HepG2 (cell line): ENCODE measurements around the gene TSGA10IP. TPM values are rescaled to one million over a fixed set of nuclear protein-coding genes. Genes with fewer than 3 reads are reported as not detected.

ENCODE experiments used
- ARNT ChIP-seq: fragments of 450-650 bp; IDR thresholded peaks from 2 replicates; pipeline ENCODE4 v1.6.1; 2017
- MXD1 ChIP-seq: sonication (generic); formaldehyde crosslinking; IDR thresholded peaks from 2 replicates; pipeline ENCODE4 v1.4.0; 2020; ENCODE audit warnings: mild to moderate bottlenecking, missing genetic modification reagents
- NFKB2 ChIP-seq: sonication (generic); formaldehyde crosslinking; IDR thresholded peaks from 2 replicates; pipeline ENCODE4 v1.4.0; 2020; ENCODE audit warnings: missing genetic modification reagents, borderline replicate concordance
- PHF8 ChIP-seq: sonication (generic); formaldehyde crosslinking; IDR thresholded peaks from 2 replicates; pipeline ENCODE4 v1.5.0; 2020; ENCODE audit warnings: missing genetic modification reagents
- RBFOX2 ChIP-seq: fragments of 200-400 bp; formaldehyde crosslinking; IDR thresholded peaks from 2 replicates; pipeline ENCODE4 v1.6.1; 2017; ENCODE audit warnings: low read depth, mild to moderate bottlenecking, low read length
- REXO4 ChIP-seq: sonication (generic); formaldehyde crosslinking; IDR thresholded peaks from 2 replicates; pipeline ENCODE4 v1.8.0; 2022; ENCODE audit warnings: missing genetic modification reagents, mild to moderate bottlenecking, borderline replicate concordance
- SMARCE1 ChIP-seq: fragments of 450-650 bp; IDR thresholded peaks from 2 replicates; pipeline ENCODE4 v1.6.1; 2017; ENCODE audit warnings: borderline replicate concordance
- SNAPC2 ChIP-seq: sonication (generic); formaldehyde crosslinking; IDR thresholded peaks from 2 replicates; pipeline ENCODE4 v1.8.1; 2022; ENCODE audit warnings: mild to moderate bottlenecking, missing genetic modification reagents
- TFDP2 ChIP-seq: sonication (generic); formaldehyde crosslinking; IDR thresholded peaks from 2 replicates; pipeline ENCODE4 v1.4.0; 2020; ENCODE audit warnings: missing genetic modification reagents
- ZHX2 ChIP-seq, 2 experiments: sonication (generic) in 1 of 2; formaldehyde crosslinking in 1 of 2; IDR thresholded peaks; 2 replicates each; pipeline versions ENCODE4 v1.6.1 to v1.9.0; 2014 to 2022; ENCODE audit warnings: antibody characterized with exemption in 1 of 2, borderline replicate concordance in 1 of 2, inconsistent platforms in 1 of 2, low read depth in 1 of 2, missing genetic modification reagents in 1 of 2
- ZMYM3 ChIP-seq: sonication (generic); formaldehyde crosslinking; IDR thresholded peaks from 2 replicates; pipeline ENCODE4 v1.5.1; 2020; ENCODE audit warnings: mild to moderate bottlenecking, missing genetic modification reagents
- ZNF205 ChIP-seq: IDR thresholded peaks from 2 replicates; pipeline ENCODE4 v1.6.1; 2018; ENCODE audit warnings: missing biosample characterization, missing genetic modification reagents
- ZNF430 ChIP-seq: sonication (generic); formaldehyde crosslinking; IDR thresholded peaks from 2 replicates; pipeline ENCODE4 v1.9.0; 2021; ENCODE audit warnings: mild to moderate bottlenecking, missing genetic modification reagents
- ZNF510 ChIP-seq: sonication (generic); formaldehyde crosslinking; IDR thresholded peaks from 2 replicates; pipeline ENCODE4 v1.4.0; 2020; ENCODE audit warnings: low read depth, mild to moderate bottlenecking, missing genetic modification reagents
- ZNF563 ChIP-seq: sonication (generic); formaldehyde crosslinking; IDR thresholded peaks from 2 replicates; pipeline ENCODE4 v1.8.0; 2022; ENCODE audit warnings: mild to moderate bottlenecking, moderate library complexity, missing genetic modification reagents
- ZNF639 ChIP-seq: conservative IDR thresholded peaks from 2 replicates; pipeline ENCODE4 v1.6.1; 2018; ENCODE audit warnings: missing genetic modification reagents
- ZNF773 ChIP-seq: sonication (generic); formaldehyde crosslinking; IDR thresholded peaks from 2 replicates; pipeline ENCODE4 v1.4.0; 2020; ENCODE audit warnings: missing genetic modification reagents, borderline replicate concordance
- ZSCAN29 ChIP-seq: sonication (generic); formaldehyde crosslinking; conservative IDR thresholded peaks from 2 replicates; pipeline ENCODE4 v1.4.0; 2020; ENCODE audit warnings: mild to moderate bottlenecking, missing genetic modification reagents
- polyA plus RNA-seq, 8 experiments: library from polyadenylated mRNA; depleted of rRNA in 3 of 8; stranded (reverse) in 7 of 8; unstranded in 1 of 8; fragments of >200 nt; fragmentation: Illumina TruSeq in 4 of 8; extraction: Trizol in 4 of 8; gene quantifications; 2 replicates each; pipeline versions ENCODE4 v1.2.1 to v1.2.3, GENCODE V29; 2011 to 2016; ENCODE audit warnings: low read depth in 4 of 8, missing spikeins in 1 of 8, mixed read lengths in 1 of 8; ENCODE audit not compliant: insufficient read depth in 1 of 8
- total RNA-seq, 5 experiments: library from RNA; depleted of rRNA; stranded (reverse); fragments of >200 nt; fragmentation: Illumina TruSeq; extraction: Trizol; gene quantifications; 2 replicates each; pipeline ENCODE4 v1.2.3, GENCODE V29; 2016; ENCODE audit warnings: low read depth in 1 of 5

TSGA10IP gene
- total and polyA plus RNA-seq, 2 of the 13 experiments (the other 11 are each of a cell fraction or from before 2014, with no cell fraction given) = not detected

- TF ChIP-seq TFDP2 (no peak), ZNF563 (CRISPR knock-in tag) (peak; percentile 17; the same call in 1 of the 2 replicates), ZNF510 (CRISPR knock-in tag) (no peak), ZMYM3 (CRISPR knock-in tag) (peak; percentile 82), SMARCE1 (no peak), ZNF773 (no peak), RBFOX2 (peak; percentile 85), ZNF639 (no peak), SNAPC2 (CRISPR knock-in tag) (no peak), ZSCAN29 (no peak), ZHX2 (IDR thresholded peaks at IDR 0.05; ENCODE audit: low read depth) (peak; percentile 73; the same call in 1 of the 2 replicates), ZHX2 (CRISPR knock-in tag; IDR thresholded peaks at IDR 0.05; ENCODE audit: borderline replicate concordance) (no peak), PHF8 (CRISPR knock-in tag) (peak; percentile 56; the same call in 1 of the 2 replicates), ZNF205 (CRISPR knock-in tag) (0 out of 2 replicates have a peak, but pooled peaks have one; percentile 14), NFKB2 (0 out of 2 replicates have a peak, but pooled peaks have one; percentile 57), MXD1 (CRISPR knock-in tag) (0 out of 2 replicates have a peak, but pooled peaks have one; percentile 31), REXO4 (CRISPR knock-in tag) (no peak), ZNF430 (CRISPR knock-in tag) (no peak), ARNT (no peak)
Measured at GRCh38 chr11:65918211-65919140, 26.8 kb upstream of the TSGA10IP start, which contains the start of gene C11orf68 (continued).
